DND-41 (cell line): Measurements from ENCODE around the gene IQCK.

Source experiments
- ATAC-seq: fragments of 200-7000 bp; cut with Tn5 transposase; 3 replicates; pipeline ENCODE4 v1.9.1; 2021; ENCODE audit warnings: low read depth; ENCODE audit not compliant: insufficient read depth
- DNase-seq: peaks from one replicate; pipeline ENCODE4 v3.0.0-alpha.2; 2020
- H2AFZ ChIP-seq: 2 replicates; pipeline ENCODE4 v1.6.0; 2012; ENCODE audit warnings: low read depth, low read length
- H3K27ac ChIP-seq: 2 replicates; pipeline ENCODE4 v1.5.1; 2012; ENCODE audit warnings: low read length, inconsistent platforms
- H3K27me3 ChIP-seq: fragments of 200-600 bp; sonication (generic); 2 replicates; pipeline ENCODE4 v1.6.0; 2012; ENCODE audit warnings: low read length, mild to moderate bottlenecking, inconsistent platforms; ENCODE audit not compliant: insufficient read depth, poor library complexity
- H3K36me3 ChIP-seq: 2 replicates; pipeline ENCODE4 v1.5.1; 2012; ENCODE audit warnings: low read length, inconsistent platforms; ENCODE audit not compliant: insufficient read depth
- H3K4me1 ChIP-seq: 2 replicates; pipeline ENCODE4 v1.5.1; 2012; ENCODE audit warnings: mild to moderate bottlenecking, low read length; ENCODE audit not compliant: insufficient read depth
- H3K4me2 ChIP-seq: 2 replicates; pipeline ENCODE4 v1.6.0; 2012; ENCODE audit warnings: mild to moderate bottlenecking, moderate library complexity, low read length, inconsistent platforms; ENCODE audit not compliant: insufficient read depth
- H3K4me3 ChIP-seq, 2 experiments: fragments of 200-600 bp in 1 of 2; shearing (Covaris generic) in 1 of 2; 2 replicates each; pipeline ENCODE4 v1.5.1; 2012 to 2016; ENCODE audit warnings: inconsistent platforms in 2 of 2, low read length in 2 of 2, mild to moderate bottlenecking in 2 of 2, low read depth in 1 of 2, moderate library complexity in 1 of 2
- H3K79me2 ChIP-seq: 2 replicates; pipeline ENCODE4 v1.6.0; 2012; ENCODE audit warnings: low read length, inconsistent platforms; ENCODE audit not compliant: insufficient read depth
- H3K9ac ChIP-seq: 2 replicates; pipeline ENCODE4 v1.6.0; 2012; ENCODE audit warnings: low read depth, mild to moderate bottlenecking, inconsistent platforms, low read length, moderate library complexity
- H3K9me3 ChIP-seq: 2 replicates; pipeline ENCODE4 v1.5.1; 2012; ENCODE audit warnings: low read length, moderate library complexity, mild to moderate bottlenecking, inconsistent platforms; ENCODE audit not compliant: insufficient read depth, severe bottlenecking
- H4K20me1 ChIP-seq: 2 replicates; pipeline ENCODE4 v1.6.0; 2012; ENCODE audit warnings: low read length; ENCODE audit not compliant: insufficient read depth
- CTCF ChIP-seq: IDR thresholded peaks from 2 replicates; pipeline ENCODE4 v1.5.1; 2012; ENCODE audit warnings: borderline replicate concordance, low read length, moderate library complexity, mild to moderate bottlenecking; ENCODE audit not compliant: poor library complexity, severe bottlenecking; ENCODE audit errors: extremely low read depth
- EZH2 ChIP-seq: IDR thresholded peaks from 3 replicates; pipeline ENCODE4 v1.6.1; 2012; ENCODE audit warnings: borderline replicate concordance, low read depth, mild to moderate bottlenecking, moderate library complexity, low read length, inconsistent platforms; ENCODE audit not compliant: severe bottlenecking

The IQCK gene

GRCh38 chr16:19783363-19784182, 65.5 kb downstream of the IQCK start:
- H3K4me3 ChIP-seq = no peak overlapping the region
- no peaks in the 10 kb centered on the region for H3K79me2 ChIP-seq
- ATAC-seq = no peak
- no peaks in the 10 kb centered on the region for H3K27me3 ChIP-seq
- H4K20me1 ChIP-seq = no peaks in the 10 kb centered on the region
- H3K9ac ChIP-seq = no peak overlapping the region
- TF ChIP-seq CTCF = no peak
- no peak for TF ChIP-seq EZH2
- no peak overlapping the region for H3K27ac ChIP-seq
- H2AFZ ChIP-seq = no peak overlapping the region
- no peak overlapping the region for H3K4me2 ChIP-seq
- DNase-seq = no peak
- no peaks in the 10 kb centered on the region for H3K36me3 ChIP-seq
- no peaks in the 10 kb centered on the region for H3K9me3 ChIP-seq
- H3K4me1 ChIP-seq = no peaks in the 10 kb centered on the region

- Histone ChIP-seq H3K27me3 (no peaks in the 10 kb centered on the region), H3K79me2 (no peaks in the 10 kb centered on the region), H3K9me3 (no peaks in the 10 kb centered on the region), H2AFZ (no peak overlapping the region), H3K4me3 (no peak overlapping the region), H3K4me2 (no peak overlapping the region), H3K27ac (no peak overlapping the region), H4K20me1 (no peaks in the 10 kb centered on the region), H3K4me1 (no peaks in the 10 kb centered on the region), H3K9ac (no peak overlapping the region), H3K36me3 (no peaks in the 10 kb centered on the region)
- ATAC-seq (no peak), DNase-seq (no peak)
- no peak for TF ChIP-seq EZH2
- TF ChIP-seq CTCF = no peak
Observed at GRCh38 chr16:19784183-19784736, 66.2 kb downstream of the IQCK start.

GRCh38 chr16:19785081-19785480, 67.0 kb downstream of the IQCK start:
- no peak for DNase-seq
- no peak overlapping the region for H3K4me2 ChIP-seq
- no peaks in the 10 kb centered on the region for H3K36me3 ChIP-seq
- H4K20me1 ChIP-seq = no peaks in the 10 kb centered on the region
- H3K79me2 ChIP-seq = no peaks in the 10 kb centered on the region
- H3K27me3 ChIP-seq = no peaks in the 10 kb centered on the region
- no peak overlapping the region for H3K9ac ChIP-seq
- TF ChIP-seq EZH2 (no peak), CTCF (no peak)
- no peak overlapping the region for H3K4me3 ChIP-seq
- no peaks in the 10 kb centered on the region for H3K9me3 ChIP-seq
- no peaks in the 10 kb centered on the region for H3K4me1 ChIP-seq
- no peak overlapping the region for H3K27ac ChIP-seq
- H2AFZ ChIP-seq = no peak overlapping the region
- ATAC-seq = no peak
